K562 (cell line): ENCODE results near the gene C16orf92. TPM values are rescaled to one million over a fixed set of nuclear protein-coding genes. Genes with fewer than 3 reads are reported as not detected.

Experiments used
- BCOR ChIP-seq: fragments of 450-650 bp; IDR thresholded peaks from 2 replicates; pipeline ENCODE4 v1.6.1; 2016
- BRD4 ChIP-seq: fragments of 200-600 bp; sonication (generic); IDR thresholded peaks from 2 replicates; pipeline ENCODE4 v1.6.1; 2017; ENCODE audit warnings: inconsistent platforms
- EP300 ChIP-seq: IDR thresholded peaks from 2 replicates; pipeline ENCODE4 v1.6.1; 2012; ENCODE audit warnings: low read length, improper control_type of control experiment
- ESRRA ChIP-seq: fragments of 450-650 bp; IDR thresholded peaks from 2 replicates; pipeline ENCODE4 v1.6.1; 2014; ENCODE audit warnings: low read depth, mild to moderate bottlenecking, moderate library complexity, borderline replicate concordance
- ESRRB ChIP-seq: fragments of 250-450 bp; sonication (Bioruptor Pico); IDR thresholded peaks from 2 replicates; pipeline ENCODE4 v1.5.0; 2020; ENCODE audit warnings: mild to moderate bottlenecking, moderate library complexity, borderline replicate concordance
- HLTF ChIP-seq: fragments of 450-650 bp; IDR thresholded peaks from 2 replicates; pipeline ENCODE4 v1.6.1; 2016
- HMGXB4 ChIP-seq: sonication (generic); formaldehyde crosslinking; IDR thresholded peaks from 2 replicates; pipeline ENCODE4 v1.8.1; 2023; ENCODE audit warnings: mild to moderate bottlenecking, missing genetic modification reagents
- L3MBTL2 ChIP-seq: fragments of 450-650 bp; IDR thresholded peaks from 2 replicates; pipeline ENCODE4 v1.6.1; 2016; ENCODE audit warnings: mild to moderate bottlenecking, moderate library complexity
- MLLT1 ChIP-seq, 2 experiments: fragments of 450-650 bp; IDR thresholded peaks; 2 replicates each; pipeline ENCODE4 v1.6.1; 2016
- MTA1 ChIP-seq: fragments of 450-650 bp; IDR thresholded peaks from 2 replicates; pipeline ENCODE4 v1.6.1; 2017; ENCODE audit warnings: borderline replicate concordance
- NCOA4 ChIP-seq: fragments of 450-650 bp; IDR thresholded peaks from 2 replicates; pipeline ENCODE4 v1.6.1; 2018; ENCODE audit warnings: mild to moderate bottlenecking; ENCODE audit not compliant: partially characterized antibody
- NCOR1 ChIP-seq: fragments of 450-650 bp; IDR thresholded peaks from 2 replicates; pipeline ENCODE4 v1.6.1; 2016; ENCODE audit warnings: mild to moderate bottlenecking, moderate library complexity
- NR2C2 ChIP-seq, 2 experiments: fragments of 200-800 bp in 1 of 2; sonication (Bioruptor generic) in 1 of 2; sonication (generic) in 1 of 2; formaldehyde crosslinking in 1 of 2; IDR thresholded peaks; 2 replicates each; pipeline versions ENCODE4 v1.6.1 to v1.8.0; 2016 to 2022; ENCODE audit warnings: mild to moderate bottlenecking in 1 of 2, missing compliant biosample characterization in 1 of 2, missing genetic modification characterization in 1 of 2, missing genetic modification reagents in 1 of 2
- RAD21 ChIP-seq, 2 experiments: fragments of 250-450 bp in 1 of 2; fragments of 450-650 bp in 1 of 2; sonication (Bioruptor Pico) in 1 of 2; formaldehyde crosslinking in 1 of 2; IDR thresholded peaks in 1 of 2; conservative IDR thresholded peaks in 1 of 2; 2 replicates each; pipeline versions ENCODE4 v1.4.0 to v1.8.0; 2020 to 2022; ENCODE audit warnings: mild to moderate bottlenecking in 2 of 2, moderate library complexity in 1 of 2
- RNF219 ChIP-seq: fragments of 250-450 bp; sonication (Bioruptor Pico); IDR thresholded peaks from 2 replicates; pipeline ENCODE4 v1.5.0; 2022; ENCODE audit warnings: mild to moderate bottlenecking
- SIRT6 ChIP-seq: IDR thresholded peaks from one replicate; pipeline ENCODE4 v1.6.1; 2012; ENCODE audit warnings: low read depth, mild to moderate bottlenecking, control low read depth, inconsistent platforms, low read length, moderate library complexity
- TAF9B ChIP-seq: fragments of 450-650 bp; IDR thresholded peaks from 2 replicates; pipeline ENCODE4 v1.6.1; 2018; ENCODE audit warnings: mild to moderate bottlenecking; ENCODE audit not compliant: partially characterized antibody
- ZNF232 ChIP-seq: sonication (generic); formaldehyde crosslinking; IDR thresholded peaks from 2 replicates; pipeline ENCODE4 v1.8.0; 2022; ENCODE audit warnings: mild to moderate bottlenecking, missing genetic modification reagents
- ZNF274 ChIP-seq: IDR thresholded peaks from 2 replicates; pipeline ENCODE4 v1.6.1; 2011; ENCODE audit warnings: low read depth, mild to moderate bottlenecking, low read length, moderate library complexity, borderline replicate concordance
- ZNF668 ChIP-seq: fragments of 250-450 bp; sonication (Bioruptor Pico); IDR thresholded peaks from 2 replicates; pipeline ENCODE4 v1.8.0; 2022; ENCODE audit warnings: mild to moderate bottlenecking, inconsistent platforms
- ZNF740 ChIP-seq, 3 experiments: fragments of 200-800 bp in 1 of 3; sonication (Bioruptor generic) in 1 of 3; sonication (generic) in 1 of 3; formaldehyde crosslinking in 1 of 3; IDR thresholded peaks; 2 replicates each; pipeline versions ENCODE4 v1.6.1 to v1.8.0; 2016 to 2022; ENCODE audit warnings: mild to moderate bottlenecking in 2 of 3, missing compliant biosample characterization in 2 of 3, missing genetic modification characterization in 2 of 3, missing genetic modification reagents in 1 of 3
- polyA plus RNA-seq, 8 experiments: library from polyadenylated mRNA; depleted of rRNA in 4 of 8; stranded (reverse) in 5 of 8; unstranded in 3 of 8; fragments of >200 nt; fragmentation: Nextera tagmentation in 2 of 8; fragmentation: Illumina TruSeq in 1 of 8; extraction: Ambion mirVana in 2 of 8; extraction: Trizol in 1 of 8; gene quantifications; 2 replicates each; pipeline versions ENCODE4 v1.2.1 to v1.2.3, GENCODE V29; 2011 to 2014; ENCODE audit warnings: inconsistent platforms in 1 of 8, missing spikeins in 1 of 8
- total RNA-seq, 7 experiments: library from RNA; depleted of rRNA in 6 of 7; stranded (reverse); fragments of >200 nt in 6 of 7; fragmentation: Illumina TruSeq in 2 of 7; extraction: Trizol in 2 of 7; gene quantifications; 2 replicates each; pipeline versions ENCODE4 v1.2.1 to v1.2.3, GENCODE V29; 2011 to 2021; ENCODE audit warnings: low replicate concordance in 1 of 7

C16orf92 gene
- total and polyA plus RNA-seq, 9 of the 15 experiments (the other 6 are each of a cell fraction or from before 2014, with no cell fraction given) = not detected

- TF ChIP-seq RNF219 (CRISPR knock-in tag) (no peak), TAF9B (no peak), ZNF232 (no peak), EP300 (no peak; the same call in 1 of the 2 replicates), L3MBTL2 (no peak), MLLT1 (IDR thresholded peaks at IDR 0.05) (peak in 1 of 2 experiments; percentile 79; a peak in 1 of 4 replicates), NR2C2 (CRISPR knock-in tag; IDR thresholded peaks at IDR 0.05) (no peak), NR2C2 (tag; IDR thresholded peaks at IDR 0.05) (no peak), BRD4 (no peak), HMGXB4 (0 out of 2 replicates have a peak, but pooled peaks have one; percentile 52), ZNF740 (CRISPR knock-in tag; IDR thresholded peaks at IDR 0.05) (peak; percentile 56; the same call in 1 of the 2 replicates), ZNF740 (tag; IDR thresholded peaks at IDR 0.05) (no peak), ZNF668 (CRISPR knock-in tag) (no peak), SIRT6 (no peak), NCOA4 (no peak), ESRRB (CRISPR knock-in tag) (no peak), NCOR1 (peak; percentile 34; the same call in 1 of the 2 replicates), MTA1 (no peak), ESRRA (peak; percentile 95), BCOR (0 out of 2 replicates have a peak, but pooled peaks have one; percentile 8), ZNF274 (no peak), HLTF (0 out of 2 replicates have a peak, but pooled peaks have one; percentile 43), RAD21 (CRISPR knock-in tag; conservative IDR thresholded peaks at IDR 0.05 in 1 of 2, IDR thresholded peaks at IDR 0.05 in 1 of 2) (no peak)
Measured at GRCh38 chr16:30065943-30066760, 43.2 kb downstream of the C16orf92 start (continued).
